HEK293T (cell line): ENCODE results near the gene CLDN15.
"Not testable (repeated sequence)": the region's sequence is repeated elsewhere in the genome, so short reads cannot be mapped to it uniquely, and the experiment has no call there.

Source experiments
- CTCF ChIA-PET: fragments of 350-600 bp; formaldehyde crosslinking; extraction: SDS; loops from one replicate; lab custom pipeline; 2021; ENCODE audit warnings: antibody characterized with exemption, inconsistent platforms; lab: Yijun Ruan, JAX
- POLR2A ChIA-PET: fragments of 350-600 bp; formaldehyde crosslinking; extraction: SDS; loops from one replicate; lab custom pipeline; 2020; ENCODE audit warnings: antibody characterized with exemption, inconsistent platforms; lab: Yijun Ruan, JAX
- DNase-seq: peaks from one replicate; pipeline ENCODE4 v3.0.0; 2012; ENCODE audit warnings: mixed read lengths; ENCODE audit errors: extremely low spot score
- ARNT ChIP-seq: fragments of 450-650 bp; IDR thresholded peaks from 2 replicates; pipeline ENCODE4 v1.6.1; 2017; ENCODE audit warnings: mild to moderate bottlenecking
- BHLHE40 ChIP-seq: fragments of 450-650 bp; IDR thresholded peaks from 2 replicates; pipeline ENCODE4 v1.6.1; 2016; ENCODE audit warnings: mild to moderate bottlenecking, moderate library complexity, borderline replicate concordance
- CTBP1 ChIP-seq: fragments of 450-650 bp; IDR thresholded peaks from 2 replicates; pipeline ENCODE4 v1.6.1; 2016; ENCODE audit warnings: borderline replicate concordance
- ELF4 ChIP-seq: fragments of 450-650 bp; IDR thresholded peaks from 2 replicates; pipeline ENCODE4 v1.6.1; 2017; ENCODE audit warnings: antibody characterized with exemption
- FOXA1 ChIP-seq: fragments of 450-650 bp; IDR thresholded peaks from 2 replicates; pipeline ENCODE4 v1.6.1; 2016; ENCODE audit warnings: mild to moderate bottlenecking
- FOXK2 ChIP-seq: fragments of 450-650 bp; IDR thresholded peaks from 2 replicates; pipeline ENCODE4 v1.6.1; 2016; ENCODE audit warnings: mild to moderate bottlenecking
- FOXM1 ChIP-seq: fragments of 450-650 bp; IDR thresholded peaks from 2 replicates; pipeline ENCODE4 v1.6.1; 2017; ENCODE audit warnings: mild to moderate bottlenecking, borderline replicate concordance
- HDGF ChIP-seq: fragments of 450-650 bp; IDR thresholded peaks from 2 replicates; pipeline ENCODE4 v1.6.1; 2017; ENCODE audit warnings: antibody characterized with exemption, borderline replicate concordance
- L3MBTL2 ChIP-seq: fragments of 450-650 bp; conservative IDR thresholded peaks from 2 replicates; pipeline ENCODE4 v1.6.1; 2016; ENCODE audit warnings: mild to moderate bottlenecking
- LEF1 ChIP-seq: fragments of 450-650 bp; IDR thresholded peaks from 2 replicates; pipeline ENCODE4 v1.6.1; 2017; ENCODE audit warnings: mild to moderate bottlenecking, borderline replicate concordance
- NFRKB ChIP-seq: fragments of 450-650 bp; IDR thresholded peaks from 2 replicates; pipeline ENCODE4 v1.6.1; 2016; ENCODE audit warnings: mild to moderate bottlenecking, moderate library complexity
- PKNOX1 ChIP-seq: fragments of 450-650 bp; IDR thresholded peaks from 2 replicates; pipeline ENCODE4 v1.6.1; 2016
- SP1 ChIP-seq: fragments of 450-650 bp; IDR thresholded peaks from 2 replicates; pipeline ENCODE4 v1.6.1; 2017
- SUZ12 ChIP-seq: fragments of 450-650 bp; IDR thresholded peaks from 2 replicates; pipeline ENCODE4 v1.6.1; 2016; ENCODE audit warnings: mild to moderate bottlenecking
- TARDBP ChIP-seq: fragments of 450-650 bp; IDR thresholded peaks from 2 replicates; pipeline ENCODE4 v1.6.1; 2016
- ZNF384 ChIP-seq: fragments of 450-650 bp; IDR thresholded peaks from 2 replicates; pipeline ENCODE4 v1.6.1; 2016

Gene CLDN15

GRCh38 chr7:101202603-101202918, 35.0 kb downstream of the CLDN15 start:
- DNase-seq: no peak
- POLR2A ChIA-PET: no interaction called here
- CTCF ChIA-PET: interaction anchor here (0.5 to 1.2 kb wide), 2 partner anchors 10 to 1086 kb away, joined by 3 to 6 read pairs; no protein-coding TSS in a partner anchor
- no peak for TF ChIP-seq L3MBTL2
- TF ChIP-seq FOXA1: no peak

DNA sequence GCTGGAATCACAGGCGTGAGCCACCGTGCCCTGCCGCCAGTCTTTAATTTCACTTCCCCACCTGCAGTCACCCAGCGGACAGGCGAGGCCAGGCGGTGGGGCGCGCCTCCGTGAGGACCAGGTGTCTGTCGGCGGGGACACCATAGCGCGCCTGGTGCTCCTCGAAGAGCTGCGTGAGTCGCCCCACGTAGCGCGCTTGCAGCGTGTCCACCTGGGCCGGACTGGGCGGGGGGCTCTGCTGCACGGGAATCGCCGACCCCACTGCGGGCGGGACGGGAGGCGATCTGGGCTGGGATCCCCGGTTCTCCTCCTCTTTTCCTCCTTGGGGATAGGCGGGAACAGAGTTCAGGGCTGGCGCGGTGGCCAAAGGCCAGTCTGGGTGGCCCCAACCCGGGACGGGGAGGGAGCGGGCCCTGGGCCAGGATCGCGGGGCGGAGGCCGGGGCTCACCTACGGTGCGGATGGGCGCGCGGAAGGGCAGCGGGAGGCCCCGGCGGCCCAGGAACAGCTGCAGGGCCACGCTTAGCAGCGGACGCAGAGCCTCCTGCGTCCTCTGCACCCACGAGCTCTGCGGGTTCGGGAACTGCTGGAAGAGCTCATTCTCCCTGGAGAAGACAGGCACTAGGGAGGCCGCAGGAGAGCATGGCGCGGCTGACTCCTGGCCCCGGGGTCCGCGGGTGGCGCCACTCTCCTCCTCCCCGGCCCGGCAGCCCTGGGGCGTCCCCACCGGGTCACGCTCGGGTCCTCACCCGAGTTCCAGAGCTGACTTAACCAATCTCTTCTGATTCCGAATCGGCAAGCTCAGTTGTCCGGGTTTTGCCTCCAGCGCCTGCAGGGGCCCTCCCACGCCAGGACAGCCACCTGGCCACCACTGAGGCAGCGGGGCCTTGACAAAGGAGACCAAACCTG, 35.7 kb downstream of the CLDN15 start:
- POLR2A ChIA-PET: no interaction called here
- CTCF ChIA-PET: interaction anchor here (0.5 to 2.0 kb wide), 3 partner anchors 10 to 1086 kb away, joined by 3 to 6 read pairs (median 5); no protein-coding TSS in a partner anchor
- no peak for DNase-seq

GRCh38 chr7:101200862-101201599, 36.6 kb downstream of the CLDN15 start, which contains the start of gene MOGAT3:
Gene MOGAT3 (minus strand): TSS chr7:101201036. CDS start chr7:101200854, 182 bp downstream.
- ChIA-PET CTCF (interaction anchor here (2.0 kb wide), 1 partner anchor 57 kb away, joined by 5 read pairs; no protein-coding TSS in a partner anchor), POLR2A (interaction anchor here (0.6 to 0.9 kb wide), 2 partner anchors 17 to 19 kb away, joined by 3 read pairs; partner anchors contain the start of genes PLOD3 and ZNHIT1)
- no peak for DNase-seq
- no peak for TF ChIP-seq BHLHE40
- no peak for TF ChIP-seq LEF1
- no peak for TF ChIP-seq ZNF384
- no peak for TF ChIP-seq ARNT
- no peak for TF ChIP-seq TARDBP
- TF ChIP-seq CTBP1: no peak
- TF ChIP-seq SUZ12: no peak
- no peak for TF ChIP-seq HDGF
- no peak for TF ChIP-seq L3MBTL2
- TF ChIP-seq FOXA1: no peak
- TF ChIP-seq FOXM1: no peak
- TF ChIP-seq NFRKB: no peak
- TF ChIP-seq ELF4: no peak
- no peak for TF ChIP-seq SP1
- no peak for TF ChIP-seq FOXK2
- no peak for TF ChIP-seq PKNOX1

More for the DNA sequence above, 35.7 kb downstream of the CLDN15 start:
- TF ChIP-seq L3MBTL2: no peak
- TF ChIP-seq HDGF: no peak
- no peak for TF ChIP-seq NFRKB
- no peak for TF ChIP-seq ARNT
- no peak for TF ChIP-seq TARDBP
- TF ChIP-seq BHLHE40: no peak
- no peak for TF ChIP-seq FOXA1
- no peak for TF ChIP-seq SUZ12

DNA sequence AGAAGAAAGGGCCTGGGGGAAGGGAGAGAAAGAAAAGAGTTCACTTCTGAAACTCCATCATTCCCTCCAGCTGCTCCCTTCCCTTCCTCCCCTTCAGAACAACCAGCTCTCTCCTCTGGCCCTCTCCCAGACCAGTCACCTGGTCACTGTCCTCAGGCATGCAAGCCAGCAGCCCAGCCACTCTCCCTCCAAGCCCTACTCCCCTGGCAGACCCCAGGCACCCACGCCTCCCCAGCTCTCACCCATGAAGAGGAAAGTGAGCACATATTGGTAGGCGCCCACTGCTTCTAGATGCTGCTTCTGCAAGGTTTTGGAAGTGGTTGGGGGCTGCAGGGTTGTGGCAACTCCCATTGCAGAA, 37.1 kb downstream of the CLDN15 start:
- TF ChIP-seq LEF1 (no peak), FOXA1 (no peak), NFRKB (no peak), FOXM1 (no peak), L3MBTL2 (no peak), SUZ12 (no peak), ZNF384 (no peak), CTBP1 (no peak), HDGF (no peak), SP1 (no peak), ARNT (no peak), TARDBP (no peak), BHLHE40 (no peak), ELF4 (no peak)
- CTCF ChIA-PET: interaction anchor here (0.6 to 2.0 kb wide), 4 partner anchors 18 to 82 kb away, joined by 3 to 5 read pairs (median 3); partner anchors contain the start of gene ZNHIT1
- POLR2A ChIA-PET: interaction anchor here (0.6 to 0.9 kb wide), 2 partner anchors 17 to 18 kb away, joined by 3 read pairs; partner anchors contain the start of genes PLOD3 and ZNHIT1
- DNase-seq: no peak

GRCh38 chr7:101199522-101199921, 38.1 kb downstream of the CLDN15 start:
- POLR2A ChIA-PET, DNase-seq: not testable (repeated sequence)
- CTCF ChIA-PET: interaction anchor here (1.1 to 1.3 kb wide), 2 partner anchors 19 to 62 kb away, joined by 3 read pairs; partner anchors contain the start of gene ZNHIT1

- ChIA-PET CTCF (no interaction called here), POLR2A (interaction anchor here (0.6 kb wide), 1 partner anchor 12 kb away, joined by 3 read pairs; no protein-coding TSS in a partner anchor)
- no peak for TF ChIP-seq TARDBP
- no peak for TF ChIP-seq ZNF384
- TF ChIP-seq LEF1: no peak
- no peak for TF ChIP-seq FOXK2
- no peak for TF ChIP-seq BHLHE40
- TF ChIP-seq PKNOX1: no peak
- no peak for TF ChIP-seq NFRKB
- no peak for TF ChIP-seq FOXM1
- TF ChIP-seq ARNT: no peak
- TF ChIP-seq FOXA1: no peak
- TF ChIP-seq ELF4: no peak
- no peak for TF ChIP-seq L3MBTL2
- TF ChIP-seq CTBP1: no peak
- no peak for TF ChIP-seq SP1
- no peak for DNase-seq
Measured at GRCh38 chr7:101198476-101198875, 39.1 kb downstream of the CLDN15 start.
